ENCODE measurements around the gene CCDC122.

Gene CCDC122

GRCh38 chr13:43878892-43879754 lies at the start of gene CCDC122:
TSS of gene CCDC122 (minus strand) at chr13:43879740. CDS start at chr13:43869376, 10,364 bp downstream.
- H3K4me3 ChIP-seq (ENCODE audit: low read length), result peak within 1 kb of the TSS; percentile 66
- no peak for TF ChIP-seq ZNF274 (IDR thresholded peaks at IDR 0.05; ENCODE audit: low read depth, low read length)

GRCh38 chr13:43924549-43925245 lies 45.2 kb upstream of the CCDC122 start:
- no peak overlapping the region; the same call in 1 of the 2 replicates for H3K4me3 ChIP-seq (ENCODE audit: low read length)
- no peak for TF ChIP-seq ZNF274 (IDR thresholded peaks at IDR 0.05; ENCODE audit: low read depth, low read length)

GRCh38 chr13:43920965-43921674 lies 41.6 kb upstream of the CCDC122 start:
- no peak for TF ChIP-seq ZNF274 (IDR thresholded peaks at IDR 0.05; ENCODE audit: low read depth, low read length)
- no peak overlapping the region for H3K4me3 ChIP-seq (ENCODE audit: low read length)

GRCh38 chr13:43918636-43919035 lies 39.1 kb upstream of the CCDC122 start:
- TF ChIP-seq ZNF274 (IDR thresholded peaks at IDR 0.05; ENCODE audit: low read depth, low read length), result no peak
- no peak overlapping the region for H3K4me3 ChIP-seq (ENCODE audit: low read length)

GRCh38 chr13:43916828-43917227 lies 37.3 kb upstream of the CCDC122 start:
- no peak for TF ChIP-seq ZNF274 (IDR thresholded peaks at IDR 0.05; ENCODE audit: low read depth, low read length)
- H3K4me3 ChIP-seq (ENCODE audit: low read length), result no peak overlapping the region

- no peak overlapping the region for H3K4me3 ChIP-seq (ENCODE audit: low read length)
- no peak for TF ChIP-seq ZNF274 (IDR thresholded peaks at IDR 0.05; ENCODE audit: low read depth, low read length)
These were observed 35.9 kb upstream of the CCDC122 start for GRCh38 chr13:43915451-43915850.

- TF ChIP-seq ZNF274 (IDR thresholded peaks at IDR 0.05; ENCODE audit: low read depth, low read length), result no peak
- no peak overlapping the region for H3K4me3 ChIP-seq (ENCODE audit: low read length)
These were observed 32.3 kb upstream of the CCDC122 start for GRCh38 chr13:43911871-43912270.

GRCh38 chr13:43911278-43911677 lies 31.7 kb upstream of the CCDC122 start:
- TF ChIP-seq ZNF274 (IDR thresholded peaks at IDR 0.05; ENCODE audit: low read depth, low read length), result no peak
- no peak overlapping the region for H3K4me3 ChIP-seq (ENCODE audit: low read length)

GRCh38 chr13:43910856-43911255 lies 31.3 kb upstream of the CCDC122 start:
- H3K4me3 ChIP-seq (ENCODE audit: low read length), result no peak overlapping the region
- TF ChIP-seq ZNF274 (IDR thresholded peaks at IDR 0.05; ENCODE audit: low read depth, low read length), result no peak

- H3K4me3 ChIP-seq (ENCODE audit: low read length), result no peak overlapping the region
- no peak for TF ChIP-seq ZNF274 (IDR thresholded peaks at IDR 0.05; ENCODE audit: low read depth, low read length)
These were observed 28.9 kb upstream of the CCDC122 start for GRCh38 chr13:43908156-43909126.

GRCh38 chr13:43905435-43906031 lies 26.0 kb upstream of the CCDC122 start:
- no peak overlapping the region for H3K4me3 ChIP-seq (ENCODE audit: low read length)

GRCh38 chr13:43895940-43896339 lies 16.4 kb upstream of the CCDC122 start:
- no peak overlapping the region for H3K4me3 ChIP-seq (ENCODE audit: low read length)
- TF ChIP-seq ZNF274 (IDR thresholded peaks at IDR 0.05; ENCODE audit: low read depth, low read length), result no peak

More at GRCh38 chr13:43905435-43906031, 26.0 kb upstream of the CCDC122 start:
- TF ChIP-seq ZNF274 (IDR thresholded peaks at IDR 0.05; ENCODE audit: low read depth, low read length), result no peak

- TF ChIP-seq ZNF274 (IDR thresholded peaks at IDR 0.05; ENCODE audit: low read depth, low read length), result no peak
- H3K4me3 ChIP-seq (ENCODE audit: low read length), result no peak overlapping the region
These were observed 14.9 kb upstream of the CCDC122 start for GRCh38 chr13:43894438-43894837.

Data from GM08714 (cell line).